CD4-positive, alpha-beta T cell treated with Interleukin-15 for 4 hours (primary cell): ENCODE results near the gene PLEKHA5.
A peak's percentile ranks its signal among the peaks of the same experiment; 100 is the strongest.
"Not testable (repeated sequence)": the region's sequence is repeated elsewhere in the genome, so short reads cannot be mapped to it uniquely, and the experiment has no call there.

Experiments used
- DNase-seq: peaks from one replicate; pipeline ENCODE4 v3.0.0-alpha.2; 2020; ENCODE audit warnings: low spot score

Gene PLEKHA5

GRCh38 chr12:19129486-19130223 lies at the start of gene PLEKHA5:
Gene PLEKHA5, plus strand, starts transcription at chr12:19129733. Its CDS starts 67 bp downstream, at chr12:19129800.
- DNase-seq, result peak; percentile 19

GRCh38 chr12:19080918-19081317 lies 48.6 kb upstream of the PLEKHA5 start:
- no peak for DNase-seq

- no peak for DNase-seq
These were observed 47.1 kb upstream of the PLEKHA5 start for GRCh38 chr12:19082365-19082911.

- no peak for DNase-seq
These were observed 45.0 kb upstream of the PLEKHA5 start for GRCh38 chr12:19084547-19084946.

- DNase-seq, result no peak
These were observed 44.4 kb upstream of the PLEKHA5 start for GRCh38 chr12:19085090-19085489.

- DNase-seq, result no peak
These were observed 40.9 kb upstream of the PLEKHA5 start for GRCh38 chr12:19088606-19089005.

GRCh38 chr12:19092482-19092881 lies 37.1 kb upstream of the PLEKHA5 start:
- not testable (repeated sequence) for DNase-seq

GRCh38 chr12:19093218-19093617 lies 36.3 kb upstream of the PLEKHA5 start:
- DNase-seq, result no peak

GRCh38 chr12:19095331-19095730 lies 34.2 kb upstream of the PLEKHA5 start:
- no peak for DNase-seq

- no peak for DNase-seq
These were observed 33.6 kb upstream of the PLEKHA5 start for GRCh38 chr12:19095756-19096480.

- no peak for DNase-seq
These were observed 24.1 kb upstream of the PLEKHA5 start for GRCh38 chr12:19105463-19105862.

GRCh38 chr12:19107750-19108149 lies 21.8 kb upstream of the PLEKHA5 start:
- DNase-seq, result no peak

GRCh38 chr12:19110221-19110940 lies 19.2 kb upstream of the PLEKHA5 start:
- DNase-seq, result no peak

- DNase-seq, result no peak
These were observed 16.1 kb upstream of the PLEKHA5 start for GRCh38 chr12:19113464-19113863.

- no peak for DNase-seq
These were observed 14.2 kb upstream of the PLEKHA5 start for GRCh38 chr12:19115285-19115684.

- DNase-seq, result no peak
These were observed 10.1 kb upstream of the PLEKHA5 start for GRCh38 chr12:19119440-19119839.

- DNase-seq, result no peak
These were observed 8.7 kb upstream of the PLEKHA5 start for GRCh38 chr12:19120795-19121194.

- no peak for DNase-seq
These were observed 8.0 kb upstream of the PLEKHA5 start for GRCh38 chr12:19121449-19122018.

- no peak for DNase-seq
These were observed 4.2 kb upstream of the PLEKHA5 start for GRCh38 chr12:19125325-19125724.

GRCh38 chr12:19127270-19127669 lies 2.3 kb upstream of the PLEKHA5 start:
- no peak for DNase-seq

GRCh38 chr12:19128485-19128884 lies 1.0 kb upstream of the PLEKHA5 start:
- DNase-seq, result no peak

- DNase-seq, result no peak
These were observed 429 bp upstream of the PLEKHA5 start for GRCh38 chr12:19129122-19129485.
